WTC11 (cell line): ENCODE results near the gene IQSEC1. TPM values are rescaled to one million over a fixed set of nuclear protein-coding genes. Genes with fewer than 3 reads are reported as not detected.

ENCODE experiments used
- ATAC-seq: fragments of 200-7000 bp; cut with Tn5 transposase; 2 replicates; pipeline ENCODE4 v1.10.0; 2021; ENCODE audit warnings: mild to moderate bottlenecking, moderate library complexity
- CTCF ChIA-PET: fragments of 300-600 bp; sonication (Branson Sonifier 250); formaldehyde crosslinking; loops from one replicate; lab custom pipeline; 2021; ENCODE audit warnings: antibody characterized with exemption; lab: Charles Lee
- POLR2A ChIA-PET: fragments of 350-600 bp; sonication (Branson Sonifier 250); formaldehyde crosslinking; loops from one replicate; lab custom pipeline; 2021; ENCODE audit warnings: antibody characterized with exemption; lab: Charles Lee
- DNase-seq: peaks from one replicate; pipeline ENCODE4 v3.0.0; 2021; ENCODE audit warnings: low spot score
- H3K27ac Mint-ChIP-seq: 2 replicates; pipeline ENCODE4 v1.8.0; 2021; ENCODE audit warnings: mixed read lengths
- H3K27me3 Mint-ChIP-seq: 2 replicates; pipeline ENCODE4 v1.8.0; 2021; ENCODE audit warnings: low read depth, mild to moderate bottlenecking, moderate library complexity, mixed read lengths
- H3K36me3 Mint-ChIP-seq: 2 replicates; pipeline ENCODE4 v1.8.0; 2021; ENCODE audit warnings: mixed read lengths
- H3K4me1 Mint-ChIP-seq: 2 replicates; pipeline ENCODE4 v1.8.0; 2022; ENCODE audit warnings: mixed read lengths
- H3K4me3 Mint-ChIP-seq: 2 replicates; pipeline ENCODE4 v1.8.0; 2021; ENCODE audit warnings: mild to moderate bottlenecking, moderate library complexity, mixed read lengths
- H3K9me3 Mint-ChIP-seq: 2 replicates; pipeline ENCODE4 v1.8.0; 2021; ENCODE audit warnings: mixed read lengths
- AFF4 ChIP-seq: sonication (generic); formaldehyde crosslinking; IDR thresholded peaks from 2 replicates; pipeline ENCODE4 v1.8.1; 2023; ENCODE audit warnings: mild to moderate bottlenecking, missing genetic modification reagents, borderline replicate concordance
- ATF3 ChIP-seq: sonication (generic); formaldehyde crosslinking; conservative IDR thresholded peaks from 2 replicates; pipeline ENCODE4 v1.8.1; 2022; ENCODE audit warnings: mild to moderate bottlenecking, missing genetic modification reagents
- E2F4 ChIP-seq: sonication (generic); formaldehyde crosslinking; IDR thresholded peaks from 2 replicates; pipeline ENCODE4 v1.8.1; 2022; ENCODE audit warnings: low read depth, mild to moderate bottlenecking, moderate library complexity, missing genetic modification reagents, borderline replicate concordance
- ESRRA ChIP-seq: sonication (generic); formaldehyde crosslinking; IDR thresholded peaks from 2 replicates; pipeline ENCODE4 v1.8.1; 2022; ENCODE audit warnings: mild to moderate bottlenecking, missing genetic modification reagents, borderline replicate concordance
- FOXJ3 ChIP-seq: sonication (generic); formaldehyde crosslinking; IDR thresholded peaks from 2 replicates; pipeline ENCODE4 v1.9.0; 2021; ENCODE audit warnings: missing genetic modification reagents, mild to moderate bottlenecking, borderline replicate concordance
- GTF2I ChIP-seq: fragments of 250-450 bp; sonication (Bioruptor Pico); conservative IDR thresholded peaks from 2 replicates; pipeline ENCODE4 v1.4.0; 2021; ENCODE audit warnings: mild to moderate bottlenecking
- HMGA2 ChIP-seq: fragments of 250-450 bp; sonication (Bioruptor Pico); IDR thresholded peaks from 2 replicates; pipeline ENCODE4 v1.4.0; 2021; ENCODE audit warnings: mild to moderate bottlenecking, moderate library complexity
- MYBL2 ChIP-seq: sonication (generic); formaldehyde crosslinking; IDR thresholded peaks from 2 replicates; pipeline ENCODE4 v1.8.1; 2023; ENCODE audit warnings: mild to moderate bottlenecking, moderate library complexity, missing genetic modification reagents
- NR3C1 ChIP-seq: sonication (generic); formaldehyde crosslinking; conservative IDR thresholded peaks from 2 replicates; pipeline ENCODE4 v1.8.1; 2023; ENCODE audit warnings: low read depth, mild to moderate bottlenecking, missing genetic modification reagents
- PRDM15 ChIP-seq: sonication (generic); formaldehyde crosslinking; IDR thresholded peaks from 2 replicates; pipeline ENCODE4 v1.8.0; 2022; ENCODE audit warnings: missing genetic modification reagents
- RELA ChIP-seq: sonication (generic); formaldehyde crosslinking; IDR thresholded peaks from 2 replicates; pipeline ENCODE4 v1.8.1; 2022; ENCODE audit warnings: missing genetic modification reagents, mild to moderate bottlenecking, borderline replicate concordance
- ZMAT4 ChIP-seq: fragments of 250-450 bp; sonication (Bioruptor Pico); IDR thresholded peaks from 2 replicates; pipeline ENCODE4 v1.9.0; 2021; ENCODE audit warnings: mild to moderate bottlenecking
- ZNF263 ChIP-seq: sonication (generic); formaldehyde crosslinking; IDR thresholded peaks from 2 replicates; pipeline ENCODE4 v1.8.1; 2022; ENCODE audit warnings: low read depth, mild to moderate bottlenecking, moderate library complexity, missing genetic modification reagents
- ZNF416 ChIP-seq: fragments of 250-450 bp; sonication (Bioruptor Pico); IDR thresholded peaks from 2 replicates; pipeline ENCODE4 v1.9.0; 2021; ENCODE audit warnings: mild to moderate bottlenecking, inconsistent platforms
- ZNF425 ChIP-seq: fragments of 250-450 bp; sonication (Bioruptor Pico); conservative IDR thresholded peaks from 2 replicates; pipeline ENCODE4 v1.9.0; 2021; ENCODE audit warnings: mild to moderate bottlenecking
- total RNA-seq: library from RNA; stranded (reverse); gene quantifications from 3 replicates; pipeline ENCODE4 v1.2.3, GENCODE V29; 2021

The IQSEC1 gene
- total RNA-seq, 1 experiment from 2014 or later: 35.0 TPM

- DNase-seq: no peak
- Mint-ChIP-seq H3K27ac (peak overlapping the region; percentile 60; the same call in 1 of the 2 replicates), H3K36me3 (no peaks in the 10 kb centered on the region), H3K27me3 (no peaks in the 10 kb centered on the region), H3K9me3 (no peaks in the 10 kb centered on the region), H3K4me3 (no peak overlapping the region), H3K4me1 (peaks cover 43% of the 10 kb centered on the region)
- ChIA-PET CTCF (interaction anchor here (0.9 to 2.0 kb wide), 2 partner anchors 16 to 18 kb away, joined by 3 to 5 read pairs; no protein-coding TSS in a partner anchor), POLR2A (interaction anchor here (0.7 to 1.1 kb wide), 2 partner anchors 16 to 27 kb away, joined by 3 to 5 read pairs; no protein-coding TSS in a partner anchor)
- no peak for ATAC-seq
- TF ChIP-seq NR3C1 (no peak), GTF2I (CRISPR knock-in tag) (no peak), PRDM15 (CRISPR knock-in tag) (no peak), E2F4 (CRISPR knock-in tag) (no peak), ZNF416 (CRISPR knock-in tag) (no peak), FOXJ3 (CRISPR knock-in tag) (no peak), ZMAT4 (CRISPR knock-in tag) (no peak), ATF3 (CRISPR knock-in tag) (no peak), ZNF263 (CRISPR knock-in tag) (no peak), RELA (CRISPR knock-in tag) (no peak)
Measured at GRCh38 chr3:12977117-12977808, 96.0 kb downstream of the IQSEC1 start.

DNA sequence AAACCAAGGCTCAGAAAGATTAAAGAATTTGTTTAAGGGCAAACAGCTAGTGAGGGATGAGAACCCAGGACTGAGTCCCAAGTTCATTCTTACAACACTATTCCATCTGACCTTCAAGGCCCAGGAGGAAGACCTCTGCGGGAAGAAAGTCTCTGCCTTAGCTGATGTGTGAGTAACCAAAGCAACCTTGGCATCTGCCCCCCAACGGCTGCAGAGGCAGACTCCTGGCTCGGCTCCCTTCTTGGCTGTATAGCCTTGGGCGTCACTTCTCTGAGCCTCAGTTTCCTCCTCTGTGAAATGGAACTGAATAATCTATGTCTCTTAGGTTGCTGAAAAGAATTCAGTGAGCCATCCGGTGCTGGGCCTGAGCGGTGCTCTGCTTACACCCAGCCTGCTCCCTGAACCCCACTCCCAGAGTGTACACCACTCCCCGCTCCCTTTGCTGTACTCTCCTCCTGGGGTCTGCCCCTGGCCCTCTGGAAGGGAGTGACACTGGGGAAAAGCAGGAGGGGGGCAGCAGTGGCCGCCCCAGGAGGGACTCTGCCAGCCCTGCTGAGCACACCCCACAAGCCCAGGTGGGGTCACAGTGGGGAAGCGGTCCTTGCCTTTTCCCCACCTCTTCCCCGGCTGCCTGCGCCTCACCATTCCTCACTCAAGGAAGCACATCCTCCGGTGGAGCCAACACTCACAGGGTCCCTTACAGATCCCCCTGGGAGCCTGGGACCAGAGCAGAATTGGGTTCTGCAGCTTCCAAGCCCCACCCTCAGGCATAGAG is 97.3 kb downstream of the IQSEC1 start:
- H3K4me3 Mint-ChIP-seq: no peak overlapping the region
- TF ChIP-seq HMGA2 (CRISPR knock-in tag) (no peak), AFF4 (CRISPR knock-in tag) (no peak), MYBL2 (CRISPR knock-in tag) (no peak), NR3C1 (no peak), ESRRA (CRISPR knock-in tag) (no peak), ZNF425 (CRISPR knock-in tag) (no peak)
- no peaks in the 10 kb centered on the region for H3K36me3 Mint-ChIP-seq
- H3K27ac Mint-ChIP-seq: no peak overlapping the region
- ATAC-seq: no peak
- ChIA-PET CTCF (interaction anchor here (1.0 to 2.0 kb wide), 2 partner anchors 8 to 19 kb away, joined by 5 read pairs; no protein-coding TSS in a partner anchor), POLR2A (no interaction called here)
- H3K27me3 Mint-ChIP-seq: no peaks in the 10 kb centered on the region
- no peak for DNase-seq
- no peaks in the 10 kb centered on the region for H3K9me3 Mint-ChIP-seq
- peaks cover 33% of the 10 kb centered on the region for H3K4me1 Mint-ChIP-seq
